K562 (cell line): Measurements from ENCODE around the gene NR2E1. TPM values are rescaled to one million over a fixed set of nuclear protein-coding genes. Genes with fewer than 3 reads are reported as not detected.
A peak's percentile ranks its signal among the peaks of the same experiment; 100 is the strongest.

ENCODE experiments used
- ATAC-seq: fragments of 200-7000 bp; cut with Tn5 transposase; 3 replicates; pipeline ENCODE4 v1.9.1; 2020; ENCODE audit warnings: moderate library complexity
- BruUV-seq: library from RNA; stranded (reverse); fragments of 400-500 nt; replicated peaks from 2 replicates; lab custom pipeline; 2021; lab: Mats Ljungman, UMichigan
- CTCF ChIA-PET: fragments of 300-600 bp; formaldehyde crosslinking; extraction: SDS; loops from one replicate; lab custom pipeline; 2021; ENCODE audit warnings: low intra/inter-chr PET ratio; lab: Yijun Ruan, JAX
- POLR2A ChIA-PET: fragments of 300-600, 350-650 bp; sonication (Branson Sonifier 250); formaldehyde crosslinking; extraction: SDS; loops from one replicate; lab custom pipeline; 2021; ENCODE audit warnings: antibody characterized with exemption, inconsistent platforms; lab: Yijun Ruan, JAX
- DNase-seq, 4 experiments: peaks; one replicate each; pipeline versions ENCODE4 v3.0.0 to v3.0.0-alpha.2; 2011 to 2018; ENCODE audit warnings: low spot score in 3 of 4, mixed read lengths in 3 of 4; ENCODE audit errors: extremely low read depth in 1 of 4
- FAIRE-seq: peaks from 2 replicates; lab custom pipeline; 2011; peaks lifted over from hg19 to GRCh38; lab: Jason Lieb, UNC
- H2AFZ ChIP-seq: 2 replicates; pipeline ENCODE4 v1.6.0; 2011; ENCODE audit warnings: low read depth, low read length, control low read depth, inconsistent platforms
- H3K27ac ChIP-seq: fragments of 200-600 bp; 3 replicates; pipeline ENCODE4 v1.8.0; 2011; ENCODE audit warnings: low read depth, mild to moderate bottlenecking, control low read depth, inconsistent platforms, low read length, moderate library complexity, mixed read lengths; ENCODE audit errors: extremely low read depth
- H3K27me3 ChIP-seq, 2 experiments: fragments of 300-600 bp in 1 of 2; 2 replicates in 1 of 2; 3 replicates in 1 of 2; pipeline versions ENCODE4 v1.6.0 to v1.8.0; 2011; ENCODE audit warnings: inconsistent platforms in 2 of 2, low read length in 2 of 2, mild to moderate bottlenecking in 1 of 2, mixed read lengths in 1 of 2, moderate library complexity in 1 of 2; ENCODE audit not compliant: control insufficient read depth in 2 of 2, insufficient read depth in 2 of 2
- H3K36me3 ChIP-seq: fragments of 300-600 bp; 3 replicates; pipeline ENCODE4 v1.8.0; 2011; ENCODE audit warnings: mild to moderate bottlenecking, low read length, inconsistent platforms; ENCODE audit not compliant: control insufficient read depth, insufficient read depth
- H3K4me1 ChIP-seq, 2 experiments: fragments of 200-600 bp in 1 of 2; replicated peaks in 1 of 2; 2 replicates in 1 of 2; 3 replicates in 1 of 2; pipeline versions ENCODE4 v1.5.1 to v1.8.0; 2011; ENCODE audit warnings: inconsistent platforms in 2 of 2, low read length in 2 of 2, mild to moderate bottlenecking in 1 of 2, mixed read lengths in 1 of 2, moderate library complexity in 1 of 2; ENCODE audit not compliant: control insufficient read depth in 2 of 2, insufficient read depth in 2 of 2
- H3K4me2 ChIP-seq: 2 replicates; pipeline ENCODE4 v1.6.1; 2011; ENCODE audit warnings: low read length, control low read depth, inconsistent platforms, mixed read lengths; ENCODE audit not compliant: insufficient read depth
- H3K4me3 ChIP-seq: fragments of 200-600 bp; sonication (generic), shearing (Covaris generic); 2 replicates; pipeline ENCODE4 v1.5.1; 2016; ENCODE audit warnings: control low read depth, inconsistent platforms
- H3K79me2 ChIP-seq: fragments of 200-600 bp; 3 replicates; pipeline ENCODE4 v1.8.0; 2011; ENCODE audit warnings: low read length, inconsistent platforms; ENCODE audit not compliant: control insufficient read depth, insufficient read depth
- H3K9ac ChIP-seq, 2 experiments: 2 replicates each; pipeline versions ENCODE4 v1.6.0 to v1.6.1; 2011; ENCODE audit warnings: low read depth in 2 of 2, low read length in 2 of 2, control low read depth in 1 of 2, inconsistent platforms in 1 of 2, mild to moderate bottlenecking in 1 of 2, mixed read lengths in 1 of 2; ENCODE audit not compliant: insufficient read depth in 1 of 2
- H3K9me1 ChIP-seq: one replicate; pipeline ENCODE4 v1.6.0; 2011; ENCODE audit warnings: inconsistent platforms, mild to moderate bottlenecking, low read length, moderate library complexity; ENCODE audit not compliant: control insufficient read depth, insufficient read depth
- H3K9me3 ChIP-seq: replicated peaks from 2 replicates; pipeline ENCODE4 v1.5.1; 2011; ENCODE audit warnings: low read depth, low read length, inconsistent platforms; ENCODE audit not compliant: control insufficient read depth, insufficient read depth
- H4K20me1 ChIP-seq: replicated peaks from 2 replicates; pipeline ENCODE4 v1.6.1; 2011; ENCODE audit warnings: low read length, inconsistent platforms, mixed read lengths; ENCODE audit not compliant: control insufficient read depth, insufficient read depth
- CBFA2T3 ChIP-seq: fragments of 450-650 bp; IDR thresholded peaks from 2 replicates; pipeline ENCODE4 v1.6.1; 2017
- MAFK ChIP-seq: IDR thresholded peaks from 2 replicates; pipeline ENCODE4 v1.6.1; 2011; ENCODE audit warnings: low read length, improper control_type of control experiment
- PHB2 ChIP-seq: fragments of 450-650 bp; IDR thresholded peaks from 2 replicates; pipeline ENCODE4 v1.6.1; 2017; ENCODE audit warnings: low read depth
- ZBTB9 ChIP-seq: fragments of 450-650 bp; formaldehyde crosslinking; IDR thresholded peaks from 2 replicates; pipeline ENCODE4 v1.4.0; 2020; ENCODE audit warnings: mild to moderate bottlenecking, moderate library complexity
- ZKSCAN1 ChIP-seq: fragments of 150-350 bp; IDR thresholded peaks from 2 replicates; pipeline ENCODE4 v1.6.1; 2016; ENCODE audit warnings: low read depth, low read length
- ZNF561 ChIP-seq: fragments of 450-650 bp; formaldehyde crosslinking; conservative IDR thresholded peaks from 2 replicates; pipeline ENCODE4 v1.4.0; 2020; ENCODE audit warnings: mild to moderate bottlenecking, moderate library complexity
- WGBS: fragments of 100-300 bp; shearing (Covaris generic); methylation state at CpG from one replicate; pipeline ENCODE4 v1.1.6; 2016; ENCODE audit warnings: low coverage, mixed read lengths; ENCODE audit not compliant: insufficient coverage; ENCODE audit errors: missing lambda C conversion rate; 5-methylcytosine and 5-hydroxymethylcytosine counted together
- in situ Hi-C: fragments of 300-500 bp; cut with MboI; formaldehyde crosslinking; loops from 4 replicates; pipeline ENCODE4 v1.15.0; 2018; ENCODE audit warnings: inconsistent platforms, mixed read lengths
- intact Hi-C: fragments of 100-400 bp; cut with micrococcal nuclease; formaldehyde crosslinking; loops from 2 replicates; pipeline ENCODE4 v1.14.2; 2022
- polyA plus RNA-seq, 8 experiments: library from polyadenylated mRNA; depleted of rRNA in 4 of 8; stranded (reverse) in 5 of 8; unstranded in 3 of 8; fragments of >200 nt; fragmentation: Nextera tagmentation in 2 of 8; fragmentation: Illumina TruSeq in 1 of 8; extraction: Ambion mirVana in 2 of 8; extraction: Trizol in 1 of 8; gene quantifications; 2 replicates each; pipeline versions ENCODE4 v1.2.1 to v1.2.3, GENCODE V29; 2011 to 2014; ENCODE audit warnings: inconsistent platforms in 1 of 8, missing spikeins in 1 of 8
- total RNA-seq, 7 experiments: library from RNA; depleted of rRNA in 6 of 7; stranded (reverse); fragments of >200 nt in 6 of 7; fragmentation: Illumina TruSeq in 2 of 7; extraction: Trizol in 2 of 7; gene quantifications; 2 replicates each; pipeline versions ENCODE4 v1.2.1 to v1.2.3, GENCODE V29; 2011 to 2021; ENCODE audit warnings: low replicate concordance in 1 of 7

The NR2E1 gene
- total and polyA plus RNA-seq, 9 of the 15 experiments (the other 6 are each of a cell fraction or from before 2014, with no cell fraction given) = not detected

- TF ChIP-seq ZBTB9 (CRISPR knock-in tag) = no peak
- TF ChIP-seq ZKSCAN1 = no peak
- no peak for TF ChIP-seq MAFK
Measured at GRCh38 chr6:108227290-108227689, 61.5 kb downstream of the NR2E1 start (continued).

GRCh38 chr6:108228416-108228815 is 62.6 kb downstream of the NR2E1 start:
- Histone ChIP-seq H3K27me3 (no peaks in the 10 kb centered on the region), H3K4me3 (no peak overlapping the region), H3K9ac (no peak overlapping the region), H3K79me2 (peaks cover 70% of the 10 kb centered on the region), H3K36me3 (peaks cover 19% of the 10 kb centered on the region; the same call in 2 of the 3 replicates), H3K9me3 (no peaks in the 10 kb centered on the region), H3K4me1 (peaks cover 1 to 3% of the 10 kb centered on the region in 2 experiments; a peak in 1 of 5 replicates), H3K4me2 (no peak overlapping the region), H3K27ac (no peak overlapping the region), H3K9me1 (no peaks in the 10 kb centered on the region), H4K20me1 (0 out of 2 replicates have a peak, but pooled peaks cover 4% of the 10 kb centered on the region), H2AFZ (no peak overlapping the region)
- FAIRE-seq = no peak
- ChIA-PET CTCF (no interaction called here), POLR2A (no interaction called here)
- TF ChIP-seq PHB2 (no peak), ZNF561 (CRISPR knock-in tag) (no peak), CBFA2T3 (peak; percentile 8; the same call in 1 of the 2 replicates)
- in situ Hi-C loops (no loop called here), intact Hi-C loops (no loop called here)
- no TSS peak for BruUV-seq
- no peak for ATAC-seq
- 80% methylated on average over 8 of the region's 8 CpGs for WGBS
- no peak for DNase-seq
